ENCODE measurements around the gene EPN2. TPM values are rescaled to one million over a fixed set of nuclear protein-coding genes. Genes with fewer than 3 reads are reported as not detected.
"Not testable (repeated sequence)": the region's sequence is repeated elsewhere in the genome, so short reads cannot be mapped to it uniquely, and the experiment has no call there.

Gene EPN2
- total RNA-seq = 10 to 100 TPM; 26.5 to 49.2 (median 38.9) TPM

GRCh38 chr17:19237139-19237388 is at the start of gene EPN2:
EPN2 (plus strand) TSS chr17:19237366; CDS start chr17:19283120, 45,754 bp downstream.
- no CpG with 5 or more reads among the region's 31 CpGs for WGBS
- H3K27me3 ChIP-seq; H3K36me3 ChIP-seq; intact Hi-C loops (cut with DNase I); H3K9me3 ChIP-seq; DNase-seq (ENCODE audit: extremely low spot score): not testable (repeated sequence)
- Histone ChIP-seq H3K4me1 (peaks cover 28 to 38% (median 30%) of the 10 kb centered on the region in 4 donors), H3K4me3 (peak within 1 kb of the TSS; percentile 93 to 100 (median 100)), H3K27ac (replicated peaks in 1 of 4) (peak within 1 kb of the TSS; percentile 86 to 93 (median 90))

- H3K27ac ChIP-seq (replicated peaks in 1 of 4) = peak overlapping the region in 1 of 4 donors; percentile 65
- H3K4me1 ChIP-seq; H3K36me3 ChIP-seq; H3K9me3 ChIP-seq; DNase-seq (ENCODE audit: extremely low spot score); H3K27me3 ChIP-seq; intact Hi-C loops (cut with DNase I); H3K4me3 ChIP-seq: not testable (repeated sequence)
- WGBS = no CpG with 5 or more reads among the region's 62 CpGs
- peak in 1 of 2 donors; percentile 96 for TF ChIP-seq POLR2AphosphoS5 (IDR thresholded peaks at IDR 0.05)
Measured at GRCh38 chr17:19187883-19188869, 49.0 kb upstream of the EPN2 start.

- intact Hi-C loops (cut with DNase I); H3K9me3 ChIP-seq; H3K4me1 ChIP-seq; H3K27ac ChIP-seq (replicated peaks in 1 of 4); H3K4me3 ChIP-seq; H3K27me3 ChIP-seq; DNase-seq (ENCODE audit: extremely low spot score); H3K36me3 ChIP-seq: not testable (repeated sequence)
- no CpG with 5 or more reads among the region's 39 CpGs for WGBS
Measured at GRCh38 chr17:19188870-19189708, 48.1 kb upstream of the EPN2 start.

GRCh38 chr17:19189781-19190405 is 47.3 kb upstream of the EPN2 start:
- intact Hi-C loops (cut with DNase I); H3K4me1 ChIP-seq; H3K27me3 ChIP-seq; H3K27ac ChIP-seq (replicated peaks in 1 of 4); H3K36me3 ChIP-seq; DNase-seq (ENCODE audit: extremely low spot score); H3K9me3 ChIP-seq; H3K4me3 ChIP-seq: not testable (repeated sequence)
- no CpG with 5 or more reads among the region's 36 CpGs for WGBS

GRCh38 chr17:19196382-19197204 is 40.6 kb upstream of the EPN2 start:
- intact Hi-C loops (cut with DNase I); DNase-seq (ENCODE audit: extremely low spot score); H3K9me3 ChIP-seq; H3K36me3 ChIP-seq; H3K27me3 ChIP-seq; H3K4me1 ChIP-seq: not testable (repeated sequence)
- Histone ChIP-seq H3K4me3 (peak overlapping the region; percentile 36 to 58 (median 47)), H3K27ac (replicated peaks in 1 of 4) (peak overlapping the region in 3 of 4 donors; percentile 55 to 74 (median 55))
- TF ChIP-seq CTCF (IDR thresholded peaks at IDR 0.05) = peak in 1 of 3 experiments; percentile 7
- WGBS = no CpG with 5 or more reads among the region's 33 CpGs

GRCh38 chr17:19202448-19202847 is 34.7 kb upstream of the EPN2 start:
- intact Hi-C loops (cut with DNase I); H3K27ac ChIP-seq (replicated peaks in 1 of 4); H3K4me3 ChIP-seq; H3K4me1 ChIP-seq; H3K27me3 ChIP-seq; H3K36me3 ChIP-seq; H3K9me3 ChIP-seq; DNase-seq (ENCODE audit: extremely low spot score): not testable (repeated sequence)
- WGBS = no CpG with 5 or more reads among the region's 20 CpGs

GRCh38 chr17:19203429-19203828 is 33.7 kb upstream of the EPN2 start:
- H3K27me3 ChIP-seq; H3K4me1 ChIP-seq; DNase-seq (ENCODE audit: extremely low spot score); H3K36me3 ChIP-seq; intact Hi-C loops (cut with DNase I); H3K9me3 ChIP-seq; H3K4me3 ChIP-seq; H3K27ac ChIP-seq (replicated peaks in 1 of 4): not testable (repeated sequence)
- WGBS = no CpG with 5 or more reads among the region's 3 CpGs

- intact Hi-C loops (cut with DNase I); H3K4me1 ChIP-seq; DNase-seq (ENCODE audit: extremely low spot score); H3K27me3 ChIP-seq; H3K9me3 ChIP-seq; H3K4me3 ChIP-seq; H3K36me3 ChIP-seq; H3K27ac ChIP-seq (replicated peaks in 1 of 4): not testable (repeated sequence)
- WGBS = no CpG with 5 or more reads among the region's 67 CpGs
Measured at GRCh38 chr17:19215074-19215860, 21.9 kb upstream of the EPN2 start.

GRCh38 chr17:19216148-19216926 is 20.8 kb upstream of the EPN2 start:
- H3K27ac ChIP-seq (replicated peaks in 1 of 4); H3K27me3 ChIP-seq; intact Hi-C loops (cut with DNase I); H3K4me1 ChIP-seq; H3K9me3 ChIP-seq; H3K36me3 ChIP-seq; DNase-seq (ENCODE audit: extremely low spot score); H3K4me3 ChIP-seq: not testable (repeated sequence)
- no CpG with 5 or more reads among the region's 13 CpGs for WGBS

Measured in esophagus muscularis mucosa (tissue), 4 donors.